COLO668 (cell line): ENCODE data around the gene LMNTD1.
"Not testable (repeated sequence)": the region's sequence is repeated elsewhere in the genome, so short reads cannot be mapped to it uniquely, and the experiment has no call there.

Source experiments
- DNase-seq: peaks from one replicate; lab custom pipeline; 2025; ENCODE audit not compliant: unreplicated experiment; lab: John Stamatoyannopoulos, UW

LMNTD1 gene

DNA sequence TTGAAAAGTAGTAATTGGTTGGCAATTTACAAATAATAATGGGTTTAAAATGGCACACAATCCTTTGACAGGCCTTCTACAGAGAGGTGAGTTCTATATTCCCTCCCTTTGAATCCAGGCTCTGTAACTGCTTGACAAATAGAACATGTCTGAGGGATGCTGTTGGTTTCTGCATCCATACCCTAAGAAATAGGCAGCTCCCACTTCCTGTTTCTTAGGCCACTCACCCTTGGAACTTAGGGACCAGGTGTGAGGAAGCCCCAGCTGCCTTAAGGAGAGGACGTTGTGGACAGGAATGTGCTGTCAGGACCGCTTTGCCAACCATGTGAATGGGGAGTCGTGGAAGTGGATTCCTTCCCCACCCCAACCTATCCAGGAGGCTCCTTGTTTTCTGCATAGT lies 59.4 kb downstream of the LMNTD1 start:
- DNase-seq: no peak

DNA sequence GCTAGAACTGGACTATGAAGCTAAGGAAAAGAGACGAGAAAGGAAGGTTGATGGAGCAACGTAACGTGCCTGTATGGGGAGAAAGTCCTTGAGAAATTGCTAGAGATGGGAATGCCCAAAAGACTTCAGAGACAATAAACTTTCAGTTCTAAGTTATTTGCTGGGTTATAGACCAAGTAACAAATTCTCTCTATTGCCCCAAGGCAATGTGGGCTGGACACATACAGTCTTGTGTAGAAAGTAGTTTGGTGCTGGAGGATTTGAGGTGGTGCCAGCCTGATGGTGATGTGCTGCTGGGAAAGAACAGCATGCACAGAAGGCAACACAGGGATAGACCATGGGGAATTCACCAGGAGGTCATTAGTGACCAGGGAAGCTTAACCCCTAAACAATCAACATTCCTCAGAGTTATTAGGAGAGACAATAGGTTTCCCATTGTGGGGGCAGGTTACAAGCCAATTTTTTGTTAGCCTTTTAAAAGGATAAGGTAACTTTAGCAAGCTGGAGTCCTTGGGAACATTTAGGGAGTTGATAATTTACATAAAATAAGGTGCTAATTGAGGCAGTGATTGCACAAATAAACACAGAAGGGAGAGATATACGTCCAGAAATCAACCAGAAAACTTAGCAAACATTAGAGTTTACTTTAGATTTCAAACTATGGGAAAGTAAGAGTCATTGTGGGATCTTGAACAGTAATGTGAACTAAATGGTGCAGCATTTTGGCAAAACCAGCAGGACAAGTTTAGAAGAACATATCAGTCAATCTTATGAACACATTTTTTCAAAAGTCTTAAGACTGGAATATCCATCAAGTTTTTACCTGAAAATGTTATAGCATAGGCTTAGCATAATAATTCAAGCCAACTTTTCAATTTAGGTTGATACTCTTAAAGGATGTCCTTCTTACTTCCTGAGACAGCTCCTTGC lies 61.4 kb downstream of the LMNTD1 start:
- DNase-seq: no peak

DNA sequence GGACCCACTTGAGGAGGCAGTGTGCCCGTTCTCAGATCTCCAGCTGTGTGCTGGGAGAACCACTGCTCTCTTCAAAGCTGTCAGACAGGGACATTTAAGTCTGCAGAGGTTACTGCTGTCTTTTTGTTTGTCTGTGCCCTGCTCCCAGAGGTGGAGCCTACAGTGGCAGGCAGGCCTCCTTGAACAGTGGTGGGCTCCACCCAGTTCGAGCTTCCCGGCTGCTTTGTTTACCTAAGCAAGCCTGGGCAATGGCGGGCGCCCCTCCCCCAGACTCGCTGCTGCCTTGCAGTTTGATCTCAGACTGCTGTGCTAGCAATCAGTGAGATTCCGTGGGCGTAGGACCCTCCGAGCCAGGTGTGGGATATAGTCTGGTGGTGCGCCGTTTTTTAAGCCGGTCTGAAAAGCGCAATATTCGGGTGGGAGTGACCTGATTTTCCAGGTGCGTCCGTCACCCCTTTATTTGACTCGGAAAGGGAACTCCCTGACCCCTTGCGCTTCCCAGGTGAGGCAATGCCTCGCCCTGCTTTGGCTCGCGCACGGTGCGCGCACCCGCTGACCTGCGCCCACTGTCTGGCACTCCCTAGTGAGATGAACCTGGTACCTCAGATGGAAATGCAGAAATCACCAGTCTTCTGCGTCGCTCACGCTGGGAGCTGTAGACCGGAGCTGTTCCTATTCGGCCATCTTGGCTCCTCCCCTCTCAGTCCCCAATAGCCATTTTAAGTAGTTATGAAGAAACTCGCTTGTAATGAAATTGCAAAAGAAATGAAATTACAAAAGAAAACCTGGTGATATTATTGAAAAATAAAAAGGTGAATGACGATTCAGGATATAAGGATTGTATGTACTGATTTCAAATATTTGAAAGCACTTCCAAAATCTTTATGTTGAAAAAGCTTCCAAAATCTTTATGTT lies 63.9 kb downstream of the LMNTD1 start:
- not testable (repeated sequence) for DNase-seq

DNA sequence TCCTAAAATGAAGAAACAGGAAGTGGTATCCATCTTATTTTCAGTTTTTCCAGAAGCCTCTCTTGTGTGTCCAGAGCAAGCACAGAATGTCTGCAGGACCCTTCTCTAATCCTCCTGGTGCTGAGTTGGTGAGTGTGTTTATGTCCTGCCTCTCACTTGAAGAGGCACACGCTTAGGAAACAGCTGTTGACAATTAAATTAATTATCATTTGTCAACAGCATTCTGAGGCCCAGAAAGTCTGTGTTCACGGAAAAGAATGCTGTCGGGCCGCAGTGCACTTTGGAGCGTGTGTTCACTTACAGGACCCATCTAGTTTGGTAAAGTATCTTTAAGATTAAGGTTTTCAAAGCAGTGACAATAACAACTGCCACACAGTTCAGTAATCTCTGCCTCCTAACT lies 70.5 kb downstream of the LMNTD1 start:
- DNase-seq: no peak

DNA sequence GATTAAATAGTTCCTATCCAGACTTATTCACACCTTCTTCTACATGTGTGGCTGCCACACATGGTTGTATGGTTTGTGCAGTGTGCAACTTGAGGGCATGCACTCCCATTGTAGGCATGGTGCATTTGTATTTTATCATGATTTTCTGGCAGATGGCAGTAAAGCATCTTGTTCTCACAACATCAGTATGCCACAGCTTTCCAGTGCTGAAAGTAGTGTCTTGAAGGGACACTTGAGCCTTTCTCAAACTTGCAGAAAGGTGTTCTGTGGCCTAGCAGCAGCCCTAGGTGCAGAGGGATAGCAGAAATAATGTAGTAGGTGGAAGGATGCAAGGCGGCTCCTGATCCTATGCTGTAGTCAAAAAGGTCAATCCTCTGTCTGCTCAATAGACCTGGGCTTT lies 72.9 kb downstream of the LMNTD1 start:
- DNase-seq: no peak

DNA sequence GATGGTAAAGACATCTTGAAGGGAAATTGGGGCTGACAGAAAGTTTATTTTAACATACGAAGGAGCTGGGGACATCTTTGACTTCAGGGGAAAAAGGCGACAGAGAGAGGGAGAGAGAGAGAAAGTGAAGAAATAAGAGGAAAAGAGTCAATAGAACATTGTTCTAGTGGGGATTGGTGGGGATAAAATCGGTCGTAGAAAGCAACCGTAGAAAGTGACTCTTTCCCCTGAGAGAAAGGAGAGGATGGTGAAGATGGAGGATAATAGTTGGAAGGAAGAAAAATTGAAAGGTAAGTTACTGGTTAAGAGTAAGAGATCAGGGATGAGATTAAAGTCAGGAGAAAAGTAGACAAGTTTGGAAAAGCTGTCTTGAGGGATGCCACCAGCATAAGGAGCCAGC lies 75.9 kb downstream of the LMNTD1 start:
- DNase-seq: no peak

DNA sequence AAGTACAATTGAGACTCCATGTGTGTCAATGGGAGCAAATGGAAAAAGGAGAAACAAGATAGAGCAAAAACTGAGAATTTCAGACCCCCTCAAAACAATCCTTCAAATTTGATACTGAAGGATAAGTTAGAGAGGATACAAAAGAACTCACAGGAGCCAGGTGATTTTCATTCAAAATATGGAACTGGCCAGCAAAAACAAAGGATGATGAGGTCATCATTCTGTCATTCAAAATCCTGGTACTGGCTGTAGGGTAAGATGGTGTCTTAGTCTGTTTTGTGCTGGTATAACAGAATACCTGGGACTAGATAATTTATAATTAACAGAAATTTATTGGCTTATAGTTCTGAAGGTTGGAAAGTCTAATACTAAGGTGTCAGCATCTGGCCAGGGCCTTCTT lies 80.6 kb downstream of the LMNTD1 start:
- DNase-seq: no peak

DNA sequence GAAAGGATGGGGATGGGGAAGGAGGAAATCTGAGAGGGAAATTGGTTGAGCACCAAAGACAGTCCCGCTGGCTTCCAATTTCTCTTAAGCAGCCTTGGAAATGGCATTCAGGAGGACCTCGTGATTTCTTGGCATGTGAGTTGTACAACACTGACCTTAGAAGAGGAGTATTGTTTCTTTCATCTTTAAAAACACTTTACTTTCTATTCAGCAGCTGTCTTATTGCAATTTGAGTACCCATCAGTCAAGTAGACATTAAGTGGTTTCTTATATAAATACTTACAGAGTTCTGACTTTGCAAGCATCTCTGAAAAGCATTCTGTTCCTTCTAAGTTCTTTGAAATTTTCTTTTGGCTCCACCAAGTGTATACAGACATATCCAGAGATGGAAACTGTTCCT lies 83.2 kb downstream of the LMNTD1 start:
- DNase-seq: no peak

DNA sequence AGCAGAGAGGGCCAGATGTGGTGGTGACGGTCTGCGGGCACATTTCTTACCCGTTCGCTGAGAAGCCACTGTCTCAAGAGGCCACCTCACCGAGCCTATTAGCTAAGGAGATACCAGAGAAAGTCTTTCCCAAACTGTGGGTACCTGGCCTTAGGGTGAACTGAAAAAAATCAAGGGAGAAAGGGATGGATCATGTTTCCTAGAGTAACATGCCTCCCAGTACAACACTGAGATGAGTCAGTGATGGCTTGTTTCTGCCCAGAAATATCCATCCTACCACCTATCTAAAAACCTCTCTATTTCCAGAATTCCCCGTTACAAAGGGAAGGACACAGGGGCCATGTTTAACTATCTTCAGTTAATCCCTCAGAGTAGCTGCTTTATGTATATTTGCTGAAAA lies 83.7 kb downstream of the LMNTD1 start:
- no peak for DNase-seq

DNA sequence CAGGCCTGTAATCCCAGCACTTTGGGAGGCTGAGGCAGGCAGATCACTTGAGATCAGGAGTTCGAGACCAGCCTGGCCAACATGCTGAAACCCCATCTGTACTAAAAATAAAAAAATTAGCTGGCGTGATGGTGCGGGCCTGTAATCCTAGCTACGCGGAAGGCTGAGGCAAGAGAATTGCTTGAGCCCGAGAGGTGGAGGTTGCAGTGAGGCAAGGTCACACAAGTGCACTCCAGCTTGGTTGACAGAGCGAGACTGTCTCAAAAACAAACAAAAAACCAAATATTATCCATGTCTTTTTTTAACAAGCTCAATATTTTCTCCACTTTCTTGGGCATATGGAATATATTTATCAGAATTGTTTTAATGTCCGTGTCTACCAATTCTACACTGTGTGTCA lies 89.6 kb downstream of the LMNTD1 start:
- no peak for DNase-seq

DNA sequence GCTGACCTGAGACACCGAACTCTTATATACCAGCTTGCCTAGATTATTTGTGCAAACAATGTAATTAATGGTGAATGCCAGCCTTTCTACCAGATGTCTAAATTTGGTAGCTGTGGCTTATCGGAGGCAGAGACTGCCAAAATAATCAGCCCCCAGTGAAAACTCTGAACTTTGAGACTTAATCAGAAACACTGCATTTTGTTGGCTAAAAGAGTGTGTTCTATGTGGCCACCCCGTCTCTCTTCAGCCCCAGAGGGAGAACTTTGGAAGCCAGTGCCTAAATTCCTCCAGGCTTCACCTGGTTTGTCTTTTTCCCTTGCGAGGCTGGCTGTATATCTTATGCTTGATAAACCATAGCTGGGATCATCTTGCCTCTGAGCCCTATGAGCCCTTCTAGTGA lies 90.1 kb downstream of the LMNTD1 start:
- DNase-seq: no peak

DNA sequence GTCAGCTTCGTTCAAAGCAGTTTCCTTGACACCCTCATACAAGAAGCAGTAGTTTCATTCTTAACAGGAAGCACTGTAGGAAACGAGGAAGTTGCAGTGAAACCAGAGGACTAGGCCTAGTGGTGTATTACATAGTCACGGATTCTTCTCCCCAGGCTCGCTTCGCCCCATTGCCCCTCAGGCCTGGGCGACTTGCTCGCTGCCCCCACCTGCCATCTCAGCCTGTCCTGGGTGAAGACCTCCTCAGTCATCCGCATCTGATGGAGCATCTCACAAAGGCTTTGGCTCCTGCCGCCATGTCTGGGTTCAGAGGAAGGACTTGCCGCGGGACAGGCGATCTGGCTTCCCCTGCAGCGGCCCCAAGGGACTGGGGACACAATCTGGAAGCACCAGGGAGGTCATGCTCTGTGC lies 93.5 kb downstream of the LMNTD1 start:
- no peak for DNase-seq

DNA sequence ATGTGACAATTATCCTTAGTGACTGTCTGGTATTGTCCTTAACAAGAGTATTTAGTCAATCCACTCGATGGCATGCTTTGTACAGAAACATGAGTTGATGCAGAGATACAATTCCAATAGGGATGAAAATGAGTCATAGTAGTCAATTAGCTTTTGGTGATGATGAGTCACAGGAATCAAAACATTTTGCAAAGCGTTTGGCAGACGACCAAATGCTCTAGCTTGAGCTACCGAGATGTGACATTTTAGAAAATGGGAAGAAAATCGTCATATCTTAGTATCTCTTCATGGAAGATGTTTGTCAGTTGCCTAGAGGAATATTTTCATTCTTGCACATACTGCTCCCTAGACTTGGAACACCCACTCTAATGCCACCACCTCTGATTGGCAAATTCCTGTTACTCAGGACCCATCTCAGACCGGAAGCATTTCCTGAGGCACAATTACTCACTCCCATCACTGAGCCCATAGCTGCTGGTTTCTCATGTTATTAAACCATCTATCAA lies 95.0 kb downstream of the LMNTD1 start:
- peak; percentile 22 for DNase-seq

DNA sequence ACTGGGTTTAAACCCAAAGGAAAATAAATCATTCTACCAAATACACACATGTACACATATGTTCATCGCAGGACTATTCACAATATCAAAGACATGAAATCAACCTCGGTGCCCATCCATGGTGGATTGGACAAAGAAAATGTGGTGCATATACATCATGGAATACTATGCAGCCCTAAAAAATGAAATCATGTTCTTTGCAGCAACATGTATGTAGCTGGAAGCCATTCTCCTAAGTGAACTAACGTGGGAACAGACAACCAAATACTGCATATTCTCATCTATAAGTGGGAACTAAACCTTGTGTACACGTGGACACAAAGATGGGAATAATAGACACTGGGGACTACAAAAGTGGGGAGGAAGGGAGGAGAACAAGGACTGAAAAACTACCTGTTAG lies 96.6 kb downstream of the LMNTD1 start:
- DNase-seq: no peak

DNA sequence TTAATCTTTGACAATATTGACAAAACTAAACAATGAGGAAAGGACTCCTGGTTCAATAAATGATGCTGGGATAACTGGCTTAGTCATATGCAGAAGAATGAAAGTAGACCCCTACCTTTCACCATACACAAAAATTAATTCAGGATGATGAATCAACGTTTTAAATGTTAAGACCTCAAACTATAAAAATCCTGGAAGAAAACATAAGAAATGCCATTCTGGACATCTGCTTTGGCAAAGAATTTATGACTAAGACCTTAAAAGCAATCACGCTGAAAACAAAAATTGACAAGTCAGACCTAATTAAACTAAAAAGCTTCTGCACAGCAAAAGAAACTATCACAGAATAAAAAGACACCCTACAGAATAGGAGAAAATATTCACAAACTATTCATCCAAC lies 97.4 kb downstream of the LMNTD1 start:
- no peak for DNase-seq

DNA sequence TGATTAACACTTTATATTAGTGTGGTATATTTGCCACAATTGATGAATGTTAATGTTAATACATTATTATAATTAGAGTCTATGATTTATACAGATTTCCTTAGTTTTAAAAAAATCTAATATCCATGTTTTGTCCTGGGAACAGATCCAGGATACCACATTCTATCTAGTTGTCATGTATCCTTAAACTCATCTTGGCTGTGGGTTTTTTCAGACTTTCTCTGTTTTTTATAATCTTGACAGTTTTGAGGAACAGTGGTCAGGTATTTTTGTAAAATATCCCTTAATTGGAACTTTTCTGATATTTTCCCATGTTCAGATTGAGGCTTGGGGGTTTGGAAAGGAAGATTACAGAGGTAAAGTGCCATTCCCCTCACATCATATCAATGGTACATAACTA lies 104.1 kb downstream of the LMNTD1 start:
- DNase-seq: no peak

DNA sequence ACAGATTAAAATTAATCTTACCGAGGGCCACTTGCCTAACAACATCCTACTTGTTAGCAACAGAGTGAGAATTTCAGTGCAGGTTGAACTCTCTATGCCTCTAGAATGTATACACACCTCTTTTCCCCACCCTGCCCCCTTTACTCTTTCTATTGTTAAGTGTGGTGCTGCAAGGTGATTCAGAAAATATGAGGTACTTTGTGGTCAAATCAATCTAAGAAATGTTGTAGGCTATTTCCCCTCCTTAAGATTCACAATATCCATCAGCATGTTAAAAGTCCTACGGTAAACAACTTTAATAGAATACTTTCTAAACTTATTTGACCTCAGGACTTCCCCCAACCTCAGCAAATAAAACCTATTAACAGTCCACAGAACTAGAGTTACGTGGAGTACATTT lies 106.0 kb downstream of the LMNTD1 start:
- DNase-seq: no peak

DNA sequence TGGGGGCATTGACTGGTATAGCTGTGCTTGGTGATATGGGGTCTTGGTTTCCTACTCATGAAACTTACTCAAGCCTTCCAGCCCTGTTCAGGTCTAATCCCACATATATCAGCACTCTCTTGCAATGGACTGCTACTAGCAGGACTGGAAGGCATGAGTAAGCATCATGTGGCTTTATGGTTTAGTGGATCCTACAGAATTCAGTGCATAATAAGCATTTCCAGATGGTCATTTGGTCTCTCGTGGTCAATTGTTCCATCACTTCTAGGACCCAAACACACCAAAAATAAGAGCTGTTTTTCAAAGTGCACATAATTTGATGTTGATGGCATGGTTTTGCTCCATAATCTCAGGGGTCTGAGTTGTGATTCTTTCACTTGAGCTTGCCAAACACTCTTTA lies 114.4 kb downstream of the LMNTD1 start:
- DNase-seq: no peak

DNA sequence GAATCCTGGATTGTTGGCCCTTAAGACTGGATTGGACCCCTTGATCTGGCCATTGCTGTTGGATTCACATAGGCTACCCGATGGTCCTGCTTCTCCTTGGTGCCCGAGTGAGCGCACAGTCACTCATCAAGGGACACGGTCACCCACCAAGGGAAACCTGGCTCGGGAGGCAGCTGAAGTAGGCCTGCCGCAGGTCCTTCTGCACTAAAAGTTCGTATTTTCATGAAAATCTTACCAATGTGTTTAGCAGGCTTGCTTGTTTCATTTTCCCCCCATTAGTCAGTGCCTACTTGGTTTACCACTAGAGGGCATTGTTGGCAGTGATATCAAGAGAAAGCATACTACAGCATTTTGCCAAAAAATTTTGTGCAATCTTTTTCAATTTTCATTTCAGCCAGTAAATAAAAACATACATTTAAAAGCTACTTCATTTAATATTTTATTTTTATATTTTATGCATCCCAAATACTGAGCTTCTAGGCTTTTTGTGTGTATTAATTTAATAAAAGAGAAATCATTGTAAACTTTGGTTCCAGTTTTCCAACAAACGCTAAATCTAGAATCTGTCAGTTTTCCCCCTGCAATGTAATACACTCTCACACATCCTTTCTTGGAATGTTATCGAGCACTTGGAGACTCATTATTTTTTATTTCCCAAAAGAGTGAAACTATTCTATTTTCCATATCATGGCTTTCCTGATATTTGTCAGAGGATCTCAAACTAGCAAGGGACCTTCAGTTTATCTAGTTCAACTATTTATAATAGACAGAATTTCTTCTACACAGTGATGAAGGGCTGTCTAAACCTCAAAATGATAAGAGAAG lies 116.7 kb downstream of the LMNTD1 start:
- peak; percentile 3 for DNase-seq

DNA sequence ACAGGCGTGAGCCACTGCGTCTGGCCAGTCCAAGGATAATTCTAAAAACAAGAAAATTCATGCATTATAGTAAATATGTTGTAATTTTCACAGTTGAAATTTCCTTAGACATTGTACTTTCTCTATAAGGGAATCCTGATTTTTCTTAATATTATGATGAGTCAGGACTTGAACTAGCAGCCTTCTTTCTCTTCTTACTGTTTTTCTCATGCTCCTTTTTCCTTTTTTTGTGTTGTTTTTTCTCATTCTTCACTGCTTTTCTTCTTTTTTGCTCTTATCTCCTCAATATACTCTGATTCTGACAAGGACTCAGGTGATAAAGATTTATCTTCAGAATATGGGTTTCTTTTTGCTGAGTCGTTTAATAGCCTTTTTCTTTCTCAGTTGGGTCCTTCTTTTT lies 117.7 kb downstream of the LMNTD1 start:
- DNase-seq: no peak

DNA sequence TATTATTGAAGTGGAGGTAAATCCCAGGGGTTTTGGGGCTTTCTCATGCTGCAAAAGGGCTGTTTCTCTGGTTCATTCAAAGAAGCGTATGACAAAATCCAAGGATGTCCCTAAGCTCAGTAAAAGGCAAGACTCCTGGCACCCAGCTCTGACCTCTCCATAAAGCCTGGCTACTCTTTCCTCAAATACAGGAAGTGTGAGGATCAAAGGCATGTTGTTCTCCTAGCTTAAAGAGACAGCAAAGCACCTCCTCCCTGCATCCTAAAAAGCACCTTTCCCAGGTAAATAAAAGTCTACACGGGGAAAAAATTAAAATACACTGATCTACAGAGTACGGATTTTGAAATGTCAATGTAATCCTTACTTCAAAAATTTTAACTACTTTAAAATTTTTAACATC lies 118.6 kb downstream of the LMNTD1 start:
- DNase-seq: no peak
